OCI-LY7 (cell line): ENCODE results near the gene KIF26A.

Experiments
- CTCF ChIP-seq: fragments of 200-600 bp; sonication (generic); conservative IDR thresholded peaks from 2 replicates; pipeline ENCODE4 v1.5.1; 2014; ENCODE audit warnings: mild to moderate bottlenecking, antibody characterized with exemption, low read length, moderate library complexity, mixed read lengths
- EZH2phosphoT487 ChIP-seq: fragments of 200-600 bp; sonication (generic); IDR thresholded peaks from 2 replicates; pipeline ENCODE4 v1.6.1; 2018; ENCODE audit warnings: low read depth, borderline replicate concordance, mild to moderate bottlenecking, mixed run types, antibody characterized with exemption, low read length, moderate library complexity, mixed read lengths

- TF ChIP-seq CTCF (no peak), EZH2phosphoT487 (no peak)
These were observed 17.2 kb upstream of the KIF26A start for GRCh38 chr14:104121142-104121541.
